OCI-M2 (cell line): ENCODE results near the gene MPDU1.
"Not testable (repeated sequence)": the region's sequence is repeated elsewhere in the genome, so short reads cannot be mapped to it uniquely, and the experiment has no call there.

Source experiments
- DNase-seq: peaks from one replicate; lab custom pipeline; 2025; ENCODE audit not compliant: unreplicated experiment; lab: John Stamatoyannopoulos, UW

Gene MPDU1

DNA sequence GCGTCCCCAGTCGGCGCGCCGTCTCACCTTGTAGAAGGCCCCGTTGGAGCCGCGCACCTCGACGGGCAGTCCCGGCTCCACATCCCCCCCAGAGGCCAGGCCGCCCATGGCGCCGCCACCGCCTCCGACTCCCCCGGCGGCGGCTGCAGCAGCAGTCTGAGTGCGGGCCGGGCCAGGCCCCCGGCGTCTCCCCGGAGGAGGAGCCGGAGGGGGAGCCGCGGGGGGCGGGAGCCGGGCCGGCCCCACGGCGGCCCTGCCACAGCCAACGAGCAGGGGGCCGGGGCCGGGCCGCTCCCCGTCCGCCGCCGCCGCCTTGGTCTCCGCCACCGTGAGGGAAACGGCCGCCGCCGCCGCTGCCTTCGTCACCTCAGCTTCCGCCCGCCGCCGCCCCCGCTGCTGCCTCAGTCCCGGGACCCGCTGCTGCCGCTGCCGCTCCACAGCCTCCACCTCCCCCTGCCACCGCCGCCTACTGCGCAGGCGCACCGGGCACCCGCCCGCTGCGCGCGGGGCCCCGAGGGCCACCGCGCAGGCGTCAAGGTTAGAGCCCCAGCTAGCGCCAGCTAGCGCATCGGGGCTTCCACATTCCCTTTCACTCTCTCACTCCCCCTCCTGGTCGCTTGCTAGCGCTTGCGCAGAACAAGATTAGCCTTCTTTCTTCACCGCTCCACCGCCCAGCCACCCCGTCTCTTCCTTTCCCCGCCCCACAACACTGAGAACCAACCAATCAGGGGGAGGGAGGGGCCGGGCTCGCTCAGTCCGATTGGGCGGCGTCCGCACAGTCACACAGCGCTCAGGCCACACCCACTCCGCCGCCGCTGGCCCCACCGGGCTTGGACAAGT, 31.0 kb downstream of the MPDU1 start, which contains the start of gene FXR2:
FXR2 (minus strand) TSS at position 473 of the 840 bp plus-strand sequence; CDS start at position 108, 365 bp downstream.
- peak; percentile 87 for DNase-seq

DNA sequence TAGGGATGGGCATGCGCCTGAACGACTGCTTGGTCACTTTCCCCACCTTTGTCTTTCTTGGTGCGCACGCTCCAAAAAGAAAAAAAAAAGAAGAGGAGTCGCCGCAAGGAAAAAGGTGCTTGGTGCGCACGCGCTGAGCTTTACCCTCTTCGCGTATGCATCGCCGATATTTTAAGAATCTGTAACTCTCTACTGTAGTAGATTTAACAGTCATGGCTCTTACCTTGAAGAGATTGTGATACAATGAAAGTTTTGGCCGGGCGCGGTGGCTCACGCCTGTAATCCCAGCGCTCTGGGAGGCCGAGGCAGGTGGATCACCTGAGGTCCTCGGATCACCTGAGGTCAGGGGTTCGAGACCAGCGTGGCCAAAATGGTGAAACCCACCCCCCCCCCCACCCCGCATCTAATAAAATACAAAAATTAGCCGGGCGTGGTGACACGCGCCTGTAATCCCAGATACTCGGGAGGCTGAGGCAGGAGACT, 31.7 kb downstream of the MPDU1 start:
- DNase-seq, result no peak

DNA sequence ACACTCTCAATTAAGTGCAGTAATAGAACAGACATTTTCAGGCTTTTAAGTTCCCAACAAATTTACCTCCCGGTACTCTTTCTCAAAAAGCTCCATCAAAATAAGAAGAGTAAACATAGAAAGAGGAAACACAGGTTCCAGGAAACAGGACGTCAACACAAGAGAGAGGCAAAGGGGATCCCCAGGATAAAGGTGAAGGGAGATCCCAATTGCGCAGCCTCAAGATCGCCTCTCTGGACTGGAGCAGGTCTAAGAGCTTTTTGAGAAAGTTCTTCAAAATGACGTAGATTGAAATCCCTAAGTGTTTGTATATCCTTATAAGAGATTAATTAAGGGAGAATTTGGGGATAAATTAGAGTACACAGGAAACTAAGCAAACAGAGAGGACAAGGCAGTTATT, 35.0 kb downstream of the MPDU1 start:
- no peak for DNase-seq

DNA sequence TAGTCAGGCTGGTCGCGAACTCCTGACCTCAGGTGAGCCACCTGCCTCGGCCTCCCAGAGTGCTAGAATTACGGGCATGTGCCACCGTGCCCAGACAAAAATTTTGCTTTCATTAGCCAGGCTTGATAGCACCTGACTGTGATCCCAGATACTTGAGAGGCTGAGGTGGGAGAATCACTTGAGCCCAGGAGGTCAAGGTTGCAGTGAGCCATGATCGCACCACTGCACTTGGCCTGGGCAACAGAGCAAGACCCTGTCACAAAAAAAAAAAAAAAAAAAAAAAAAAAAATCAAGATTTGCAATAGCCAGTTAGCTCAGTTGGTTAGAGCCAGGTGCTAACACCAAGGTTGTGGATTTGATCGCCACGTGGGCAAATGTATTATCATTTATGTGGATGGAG, 37.2 kb downstream of the MPDU1 start:
- DNase-seq, result no peak

DNA sequence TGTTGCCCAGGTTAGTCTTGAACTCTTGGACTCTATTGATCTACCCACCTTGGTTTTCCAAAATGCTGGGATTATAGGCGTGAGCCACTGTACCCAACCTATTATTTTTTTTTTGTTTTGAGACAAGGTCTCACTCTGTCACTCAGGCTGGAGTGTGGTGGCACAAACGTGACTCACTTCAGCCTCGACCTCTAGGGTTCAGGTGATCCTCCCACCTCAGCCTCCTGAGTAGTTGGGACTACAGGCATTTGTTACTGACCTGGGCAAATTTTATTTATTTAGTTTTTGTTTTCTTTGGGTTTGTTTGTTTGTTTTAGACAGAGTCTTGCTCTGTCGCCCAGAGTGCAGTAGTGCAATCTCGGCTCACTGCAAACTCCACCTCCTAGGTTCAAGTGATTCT, 40.0 kb downstream of the MPDU1 start:
- no peak for DNase-seq

DNA sequence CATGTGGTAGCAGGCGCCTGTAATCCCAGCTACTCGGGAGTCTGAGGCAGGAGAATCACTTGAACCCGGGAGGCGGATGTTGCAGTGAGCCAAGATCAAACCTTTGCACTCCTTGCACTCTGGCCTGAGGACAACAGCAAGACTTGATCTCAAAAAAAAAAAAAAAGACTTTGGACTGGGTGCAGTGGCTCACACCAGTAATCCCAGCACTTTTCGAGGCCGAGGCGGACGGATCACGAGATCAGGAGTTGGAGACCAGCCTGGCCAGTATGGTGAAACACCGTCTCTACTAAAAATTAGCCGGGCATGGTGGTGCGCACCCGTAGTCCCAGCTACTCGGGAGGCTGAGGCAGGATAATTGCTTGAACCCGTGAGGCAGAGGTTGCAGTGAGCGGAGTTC, 42.1 kb downstream of the MPDU1 start:
- DNase-seq, result not testable (repeated sequence)

DNA sequence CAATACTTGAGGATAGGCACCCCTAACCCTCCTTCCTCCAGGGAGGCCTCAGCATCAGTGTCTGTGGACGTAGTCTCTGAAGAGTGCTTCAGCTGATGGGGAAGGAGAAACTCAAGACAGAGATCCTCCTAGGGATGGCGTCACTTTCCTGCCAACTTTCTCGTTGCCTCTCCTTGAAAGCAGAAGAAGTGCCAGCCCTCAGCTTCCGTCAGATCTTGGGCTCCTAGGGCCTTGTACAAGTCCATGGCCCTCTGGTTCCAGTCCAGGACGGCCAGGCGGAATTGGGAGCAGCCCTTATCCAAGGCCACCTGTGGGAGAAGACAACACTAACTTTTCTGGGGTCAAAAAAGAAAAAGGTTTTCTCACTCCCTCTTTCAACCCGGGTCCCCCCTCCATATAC, 42.7 kb downstream of the MPDU1 start:
- no peak for DNase-seq

DNA sequence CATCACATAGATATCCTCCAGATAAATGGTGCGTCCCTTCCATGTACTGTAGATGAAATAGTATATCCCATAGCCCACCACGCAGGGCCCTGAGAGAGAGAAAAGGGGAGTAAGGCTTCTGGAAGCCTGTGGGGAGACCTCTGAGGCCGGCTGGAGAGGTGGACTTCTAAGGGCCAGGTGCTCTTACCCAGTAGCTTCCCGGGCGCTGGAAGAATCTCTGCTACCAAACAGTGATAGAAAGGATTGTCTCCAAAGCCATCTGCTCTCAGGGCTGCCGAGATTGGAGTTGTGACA, 43.3 kb downstream of the MPDU1 start:
- no peak for DNase-seq

DNA sequence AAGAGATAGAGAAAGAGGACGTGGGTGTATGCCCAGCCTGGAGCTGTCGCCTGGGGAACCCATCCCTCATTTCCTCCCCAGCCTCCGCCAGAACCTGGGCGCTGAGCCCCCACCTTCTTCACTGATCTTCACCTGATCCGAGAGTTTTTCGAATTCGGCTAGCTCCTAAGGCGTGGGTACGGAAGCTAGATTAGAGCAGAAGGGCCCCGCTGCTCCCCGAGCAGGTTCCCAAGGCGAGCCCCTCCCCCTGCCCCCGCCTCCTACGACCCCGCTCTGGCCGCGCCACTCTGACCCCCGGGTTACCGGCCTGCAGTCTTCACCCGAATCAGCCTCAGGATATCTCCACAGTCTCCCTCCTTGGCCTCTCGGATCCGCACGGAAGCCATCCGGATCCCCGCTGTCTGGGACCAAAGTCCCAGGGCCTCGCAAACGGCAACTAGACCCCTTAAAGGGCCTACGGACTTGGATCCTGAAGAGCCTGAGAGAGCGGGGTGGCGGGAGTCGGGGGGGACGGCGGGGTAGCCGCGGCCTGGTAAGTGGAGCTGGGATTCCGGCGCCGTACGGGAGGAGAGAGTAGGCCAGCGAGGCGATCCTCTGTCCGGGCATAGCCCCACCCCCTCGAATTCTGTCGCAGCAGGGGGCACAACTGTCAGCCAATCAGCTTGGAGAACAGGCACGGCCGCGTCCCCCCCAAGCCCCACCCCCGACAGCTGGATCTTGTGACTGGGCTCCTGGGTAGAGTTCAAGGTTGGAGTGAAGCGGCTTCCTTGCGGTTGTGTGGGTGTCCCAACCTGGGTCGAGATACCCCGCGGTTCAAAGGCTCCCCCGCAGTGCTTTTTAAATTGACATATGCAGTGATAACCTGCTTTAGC, 43.8 kb downstream of the MPDU1 start, which contains the start of gene SAT2:
SAT2 (minus strand) TSS at position 572 of the 872 bp plus-strand sequence; CDS start at position 386, 186 bp downstream.
- no peak for DNase-seq

DNA sequence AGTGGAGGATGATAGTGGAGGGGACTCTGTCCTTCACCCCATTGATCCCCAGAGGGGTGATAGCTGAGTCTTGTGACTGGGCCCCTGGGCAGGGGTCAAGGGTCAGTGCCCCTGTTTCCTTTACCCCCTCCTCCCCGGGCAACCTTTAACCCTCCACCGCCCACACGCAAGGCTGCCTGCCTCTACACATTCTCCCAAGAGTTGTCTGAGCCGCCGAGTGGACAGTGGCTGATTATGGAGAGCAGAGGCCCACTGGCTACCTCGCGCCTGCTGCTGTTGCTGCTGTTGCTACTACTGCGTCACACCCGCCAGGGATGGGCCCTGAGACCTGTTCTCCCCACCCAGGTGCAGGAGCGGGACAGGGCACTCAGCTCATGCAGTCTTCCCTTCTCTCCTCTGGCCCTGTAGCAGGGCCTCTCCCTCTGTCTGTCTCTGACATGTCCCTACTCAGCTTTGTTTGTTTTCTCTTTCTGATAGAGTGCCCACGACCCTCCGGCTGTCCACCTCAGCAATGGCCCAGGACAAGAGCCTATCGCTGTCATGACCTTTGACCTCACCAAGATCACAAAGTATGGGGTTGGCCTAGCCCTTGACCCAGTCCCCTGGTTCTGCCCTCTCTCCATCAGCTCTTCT, 46.4 kb downstream of the MPDU1 start, which contains the start of gene SHBG:
SHBG (plus strand) TSS at position 197 of the 633 bp plus-strand sequence; CDS start at position 235, 38 bp downstream.
- DNase-seq, result no peak

DNA sequence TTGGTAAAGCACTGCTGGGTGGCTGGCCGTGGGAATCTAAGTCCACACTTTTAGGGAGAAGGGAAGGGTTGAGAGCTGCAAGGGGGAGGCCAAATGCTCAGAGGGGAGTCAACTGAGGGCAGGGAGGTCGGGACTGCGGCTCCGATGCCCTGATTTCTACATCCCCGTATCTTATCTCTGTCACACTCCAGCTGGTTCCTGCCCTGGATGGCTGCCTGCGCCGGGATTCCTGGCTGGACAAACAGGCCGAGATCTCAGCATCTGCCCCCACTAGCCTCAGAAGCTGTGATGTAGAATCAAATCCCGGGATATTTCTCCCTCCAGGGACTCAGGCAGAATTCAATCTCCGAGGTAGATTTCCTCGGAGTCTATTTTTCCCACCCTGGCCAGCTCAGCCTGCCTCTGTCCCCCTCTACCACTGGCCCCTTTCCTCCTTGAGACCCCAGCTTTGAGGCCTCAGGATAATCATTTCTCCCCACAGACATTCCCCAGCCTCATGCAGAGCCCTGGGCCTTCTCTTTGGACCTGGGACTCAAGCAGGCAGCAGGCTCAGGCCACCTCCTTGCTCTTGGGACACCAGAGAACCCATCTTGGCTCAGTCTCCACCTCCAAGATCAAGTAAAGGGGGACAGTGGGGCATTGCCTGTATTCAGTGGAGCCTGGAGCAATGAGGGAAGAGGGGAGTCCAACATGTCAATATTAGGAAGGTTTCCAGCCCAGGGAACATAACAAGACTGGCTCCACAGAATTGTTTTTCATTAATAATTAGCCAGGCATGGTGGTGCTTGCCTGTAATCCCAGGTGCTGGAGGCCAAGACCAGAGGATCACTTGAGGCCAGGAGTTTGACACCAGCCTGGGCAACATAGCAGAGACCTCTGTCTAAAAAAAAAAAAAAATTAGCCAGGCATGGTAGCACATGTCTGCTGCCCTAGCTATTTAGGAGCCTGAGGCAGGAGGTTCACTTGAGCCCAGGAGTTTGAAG, 48.0 kb downstream of the MPDU1 start:
- DNase-seq, result no peak

DNA sequence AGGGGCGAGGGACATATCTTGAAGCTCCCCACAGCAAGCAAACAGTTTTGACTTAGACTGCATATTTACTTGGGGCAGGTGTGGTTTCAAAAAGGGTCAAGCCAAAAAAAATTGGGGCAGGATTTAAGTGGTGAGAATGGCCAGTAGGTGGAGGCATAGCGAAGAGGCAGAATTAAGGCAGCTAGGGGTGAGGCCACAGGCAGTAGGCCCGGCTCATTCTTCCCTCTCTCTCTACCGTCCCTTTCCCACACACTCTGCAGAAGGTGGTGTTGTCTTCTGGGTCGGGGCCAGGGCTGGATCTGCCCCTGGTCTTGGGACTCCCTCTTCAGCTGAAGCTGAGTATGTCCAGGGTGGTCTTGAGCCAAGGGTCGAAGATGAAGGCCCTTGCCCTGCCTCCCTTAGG, 48.8 kb downstream of the MPDU1 start:
- DNase-seq, result peak; percentile 13

DNA sequence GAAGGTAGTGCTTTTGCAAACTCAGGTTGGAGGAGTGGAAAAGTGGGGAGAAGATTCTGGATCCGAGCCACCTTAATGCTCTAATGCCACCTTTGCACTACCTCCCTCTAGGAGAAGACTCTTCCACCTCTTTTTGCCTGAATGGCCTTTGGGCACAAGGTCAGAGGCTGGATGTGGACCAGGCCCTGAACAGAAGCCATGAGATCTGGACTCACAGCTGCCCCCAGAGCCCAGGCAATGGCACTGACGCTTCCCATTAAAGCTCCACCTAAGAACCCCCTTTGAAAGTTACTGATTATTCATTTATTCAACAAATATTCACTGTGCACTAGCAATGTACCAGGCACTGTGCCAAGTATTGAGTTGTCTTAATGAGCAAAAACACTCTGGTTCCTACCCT, 49.4 kb downstream of the MPDU1 start:
- no peak for DNase-seq

DNA sequence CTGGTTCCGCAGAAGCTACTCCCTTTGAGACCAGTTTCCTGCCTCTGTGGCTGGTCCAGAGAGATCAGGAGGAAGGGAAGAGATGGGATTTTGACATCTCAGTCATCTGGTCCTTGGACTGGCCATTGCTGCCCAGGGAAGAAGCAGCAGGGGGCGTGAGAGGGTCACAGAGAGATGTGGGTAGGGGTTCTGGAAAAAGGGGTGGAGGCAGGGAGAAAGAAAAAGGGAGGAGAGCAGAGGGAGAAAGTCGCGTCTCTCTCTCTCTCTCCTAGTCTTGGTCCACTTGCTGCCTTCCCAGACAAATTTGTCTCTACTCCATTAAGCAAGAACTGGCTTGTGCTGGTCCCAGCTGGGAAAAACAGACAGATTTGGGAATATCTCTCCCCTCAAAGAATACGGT, 50.7 kb downstream of the MPDU1 start:
- DNase-seq, result no peak

DNA sequence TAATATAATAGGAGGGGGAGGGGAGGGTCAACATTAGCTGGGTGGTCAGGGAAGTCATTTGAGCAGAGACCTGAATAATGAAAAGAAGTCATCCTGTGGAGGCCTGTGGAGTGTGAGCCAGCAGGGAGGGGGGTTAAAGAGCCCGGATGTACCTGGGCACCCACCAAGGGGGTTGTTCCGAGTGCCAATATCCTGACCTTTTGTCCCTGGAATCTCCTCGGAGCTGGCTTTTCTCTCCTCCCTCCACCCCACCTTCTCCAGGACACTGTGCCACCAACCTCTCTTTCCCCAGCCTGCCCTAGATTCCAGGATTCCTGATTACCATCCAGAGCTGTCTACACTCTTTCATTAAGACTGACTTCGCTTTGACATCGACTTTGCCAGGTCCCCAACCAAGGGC, 52.5 kb downstream of the MPDU1 start:
- DNase-seq, result no peak
